Lower leg skin (tissue), 3 donors: ENCODE measurements around the gene EBI3.

Experiments used
- POLR2A ChIP-seq, 2 donors: fragments of 450-650 bp; IDR thresholded peaks; one replicate each; pipeline ENCODE4 v1.6.1; 2016 to 2017; ENCODE audit warnings: antibody characterized with exemption in 2 of 2, mild to moderate bottlenecking in 1 of 2, moderate library complexity in 1 of 2
- TF ChIP-seq, protein P1 (sequence below), 3 donors: fragments of 450-650 bp; IDR thresholded peaks; one replicate each; pipeline ENCODE4 v1.5.1; 2016; ENCODE audit warnings: antibody characterized with exemption in 3 of 3, mild to moderate bottlenecking in 3 of 3, moderate library complexity in 2 of 3

DNA sequence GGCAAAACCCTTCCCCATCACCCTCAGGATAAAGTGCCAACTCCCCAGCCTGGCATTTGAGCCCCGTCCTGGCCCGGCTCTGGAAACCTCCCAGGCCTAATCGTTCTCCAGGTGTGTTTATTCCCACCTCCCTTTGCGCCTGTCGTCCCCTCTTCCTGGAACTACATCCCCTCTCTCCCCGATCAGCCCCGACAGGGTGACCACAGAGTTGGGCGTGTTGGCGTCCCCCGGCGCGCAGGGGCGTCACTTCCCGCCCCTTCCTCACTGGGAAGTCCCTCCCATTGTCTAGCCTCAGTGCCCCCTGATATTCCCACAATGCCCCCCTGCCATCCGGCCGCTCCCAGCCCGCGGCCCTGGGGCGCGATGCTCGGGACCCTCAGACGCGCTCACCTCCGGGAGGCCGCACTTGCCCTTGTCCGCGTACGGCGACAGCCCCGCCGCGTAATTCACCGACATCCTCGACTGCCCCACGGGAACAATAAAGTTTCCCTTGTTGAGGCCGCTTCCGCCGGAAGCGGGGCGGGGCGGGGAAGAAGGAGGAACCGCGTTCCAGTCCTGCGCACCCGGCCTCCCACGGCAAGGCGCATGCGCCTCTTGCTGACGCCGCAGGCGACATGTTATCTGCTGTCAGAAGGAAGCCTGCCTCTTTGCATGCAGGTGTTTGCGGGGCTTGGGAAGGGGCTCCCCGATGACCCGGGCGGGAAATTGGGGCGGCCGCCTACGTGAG is 47.1 kb upstream of the EBI3 start, which contains the start of the genes ANKRD24 and SIRT6:
- TF ChIP-seq, protein P1, sequence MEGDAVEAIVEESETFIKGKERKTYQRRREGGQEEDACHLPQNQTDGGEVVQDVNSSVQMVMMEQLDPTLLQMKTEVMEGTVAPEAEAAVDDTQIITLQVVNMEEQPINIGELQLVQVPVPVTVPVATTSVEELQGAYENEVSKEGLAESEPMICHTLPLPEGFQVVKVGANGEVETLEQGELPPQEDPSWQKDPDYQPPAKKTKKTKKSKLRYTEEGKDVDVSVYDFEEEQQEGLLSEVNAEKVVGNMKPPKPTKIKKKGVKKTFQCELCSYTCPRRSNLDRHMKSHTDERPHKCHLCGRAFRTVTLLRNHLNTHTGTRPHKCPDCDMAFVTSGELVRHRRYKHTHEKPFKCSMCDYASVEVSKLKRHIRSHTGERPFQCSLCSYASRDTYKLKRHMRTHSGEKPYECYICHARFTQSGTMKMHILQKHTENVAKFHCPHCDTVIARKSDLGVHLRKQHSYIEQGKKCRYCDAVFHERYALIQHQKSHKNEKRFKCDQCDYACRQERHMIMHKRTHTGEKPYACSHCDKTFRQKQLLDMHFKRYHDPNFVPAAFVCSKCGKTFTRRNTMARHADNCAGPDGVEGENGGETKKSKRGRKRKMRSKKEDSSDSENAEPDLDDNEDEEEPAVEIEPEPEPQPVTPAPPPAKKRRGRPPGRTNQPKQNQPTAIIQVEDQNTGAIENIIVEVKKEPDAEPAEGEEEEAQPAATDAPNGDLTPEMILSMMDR (IDR thresholded peaks at IDR 0.05): no peak
- TF ChIP-seq POLR2A (IDR thresholded peaks at IDR 0.05): no peak
